A549 (cell line): ENCODE results near the gene BZW2. TPM values are rescaled to one million over a fixed set of nuclear protein-coding genes. Genes with fewer than 3 reads are reported as not detected.

Experiments
- ATAC-seq, 2 experiments: fragments of 200-7000 bp in 1 of 2; fragments of >200 bp in 1 of 2; cut with Nextera tagmentation in 1 of 2; cut with Tn5 transposase in 1 of 2; 3 replicates each; pipeline versions ENCODE4 v1.8.0 to v1.9.1; 2018 to 2020; ENCODE audit warnings: mild to moderate bottlenecking in 1 of 2, moderate library complexity in 1 of 2
- CTCF ChIA-PET: fragments of 300-600 bp; sonication (Branson Sonifier 250); formaldehyde crosslinking; extraction: SDS; loops from one replicate; lab custom pipeline; 2021; ENCODE audit warnings: antibody characterized with exemption, inconsistent platforms; lab: Yijun Ruan, JAX
- POLR2A ChIA-PET: fragments of 350-600 bp; formaldehyde crosslinking; extraction: SDS; loops from one replicate; lab custom pipeline; 2021; ENCODE audit warnings: antibody characterized with exemption, inconsistent platforms; lab: Yijun Ruan, JAX
- DNase-seq, 2 experiments: peaks; one replicate each; pipeline versions ENCODE4 v3.0.0 to v3.0.0-alpha.2; 2011 to 2016; ENCODE audit warnings: low read depth in 1 of 2, low spot score in 1 of 2
- FAIRE-seq: peaks from 2 replicates; lab custom pipeline; 2011; peaks lifted over from hg19 to GRCh38; lab: Jason Lieb, UNC
- H3K27ac ChIP-seq, 2 experiments: fragments of >200 bp; sonication (Bioruptor Twin); formaldehyde crosslinking; 3 replicates each; pipeline ENCODE4 v1.5.1; 2016 to 2017
- H3K4me1 ChIP-seq: fragments of >200 bp; sonication (Bioruptor Twin); formaldehyde crosslinking; 3 replicates; pipeline ENCODE4 v1.6.1; 2016
- H3K4me2 ChIP-seq: fragments of >200 bp; sonication (Bioruptor Twin); formaldehyde crosslinking; 3 replicates; pipeline ENCODE4 v1.6.1; 2016
- H3K4me3 ChIP-seq: fragments of >200 bp; sonication (Bioruptor Twin); formaldehyde crosslinking; 3 replicates; pipeline ENCODE4 v1.5.1; 2016
- H3K9me3 ChIP-seq: fragments of >200 bp; sonication (Bioruptor Twin); formaldehyde crosslinking; 3 replicates; pipeline ENCODE4 v1.6.1; 2016
- BHLHE40 ChIP-seq: IDR thresholded peaks from 2 replicates; pipeline ENCODE4 v1.6.1; 2012; ENCODE audit warnings: low read depth, low read length, inconsistent platforms
- CEBPB ChIP-seq, 2 experiments: fragments of >200 bp in 1 of 2; sonication (Bioruptor Twin) in 1 of 2; formaldehyde crosslinking in 1 of 2; IDR thresholded peaks; 2 replicates each; pipeline ENCODE4 v1.6.1; 2012 to 2016
- EHF ChIP-seq: fragments of 250-450 bp; sonication (Bioruptor Pico); IDR thresholded peaks from 2 replicates; pipeline ENCODE4 v1.5.0; 2020; ENCODE audit warnings: mild to moderate bottlenecking
- EHMT2 ChIP-seq: fragments of 200-600 bp; sonication (generic); IDR thresholded peaks from 2 replicates; pipeline ENCODE4 v1.6.1; 2016; ENCODE audit warnings: antibody characterized with exemption, low read depth, mild to moderate bottlenecking, moderate library complexity
- FOSB ChIP-seq: fragments of 250-450 bp; sonication (Bioruptor Pico); IDR thresholded peaks from 2 replicates; pipeline ENCODE4 v1.5.0; 2020; ENCODE audit warnings: mild to moderate bottlenecking, moderate library complexity
- FOSL2 ChIP-seq, 2 experiments: fragments of 450-650 bp in 1 of 2; fragments of >200 bp in 1 of 2; sonication (Bioruptor Twin) in 1 of 2; formaldehyde crosslinking; IDR thresholded peaks; 2 replicates each; pipeline versions ENCODE4 v1.5.0 to v1.6.1; 2016 to 2020; ENCODE audit warnings: mild to moderate bottlenecking in 1 of 2, moderate library complexity in 1 of 2
- FOXS1 ChIP-seq: fragments of 250-450 bp; sonication (Bioruptor Pico); IDR thresholded peaks from 2 replicates; pipeline ENCODE4 v1.5.0; 2020; ENCODE audit warnings: mild to moderate bottlenecking, moderate library complexity
- HDAC2 ChIP-seq: fragments of 200-600 bp; sonication (generic); IDR thresholded peaks from 2 replicates; pipeline ENCODE4 v1.6.1; 2016
- HOXA7 ChIP-seq: fragments of 250-450 bp; sonication (Bioruptor Pico); IDR thresholded peaks from 2 replicates; pipeline ENCODE4 v1.5.0; 2020; ENCODE audit warnings: mild to moderate bottlenecking, moderate library complexity
- HOXB5 ChIP-seq: fragments of 250-450 bp; sonication (Bioruptor Pico); IDR thresholded peaks from 2 replicates; pipeline ENCODE4 v1.5.0; 2020; ENCODE audit warnings: mild to moderate bottlenecking, moderate library complexity
- JUN ChIP-seq, 2 experiments: fragments of >200 bp; sonication (Bioruptor Twin); formaldehyde crosslinking; IDR thresholded peaks; 2 replicates in 1 of 2; 3 replicates in 1 of 2; pipeline ENCODE4 v1.6.1; 2016 to 2017
- JUNB ChIP-seq: fragments of >200 bp; sonication (Bioruptor Twin); formaldehyde crosslinking; IDR thresholded peaks from 2 replicates; pipeline ENCODE4 v1.6.1; 2016
- PHF8 ChIP-seq: fragments of 200-600 bp; sonication (generic); IDR thresholded peaks from 2 replicates; pipeline ENCODE4 v1.6.1; 2016; ENCODE audit warnings: low read depth, mild to moderate bottlenecking, antibody characterized with exemption, moderate library complexity, borderline replicate concordance
- RCOR1 ChIP-seq: fragments of 150-350 bp; IDR thresholded peaks from 2 replicates; pipeline ENCODE4 v1.6.1; 2014; ENCODE audit warnings: antibody characterized with exemption, low read length, low read depth
- RFX5 ChIP-seq: fragments of 450-650 bp; IDR thresholded peaks from 2 replicates; pipeline ENCODE4 v1.7.1; 2014; ENCODE audit warnings: antibody characterized with exemption, mild to moderate bottlenecking, moderate library complexity
- TFCP2L1 ChIP-seq: fragments of 250-450 bp; sonication (Bioruptor Pico); IDR thresholded peaks from 2 replicates; pipeline ENCODE4 v1.5.0; 2021; ENCODE audit warnings: mild to moderate bottlenecking
- ZC3H11A ChIP-seq: fragments of 450-650 bp; IDR thresholded peaks from 2 replicates; pipeline ENCODE4 v1.6.1; 2014; ENCODE audit warnings: antibody characterized with exemption, mild to moderate bottlenecking
- ZFP36 ChIP-seq: fragments of 450-650 bp; IDR thresholded peaks from 2 replicates; pipeline ENCODE4 v1.6.1; 2014; ENCODE audit warnings: borderline replicate concordance; ENCODE audit not compliant: partially characterized antibody
- ZNF302 ChIP-seq: fragments of 250-450 bp; sonication (Bioruptor Pico); IDR thresholded peaks from 2 replicates; pipeline ENCODE4 v1.9.0; 2021; ENCODE audit warnings: inconsistent platforms, mild to moderate bottlenecking, moderate library complexity
- WGBS: methylation state at CpG from one replicate; pipeline ENCODE4 v1.1.6; 2017; ENCODE audit errors: missing lambda C conversion rate; 5-methylcytosine and 5-hydroxymethylcytosine counted together
- polyA plus RNA-seq, 4 experiments: library from polyadenylated mRNA; depleted of rRNA in 3 of 4; stranded (reverse); fragments of >200 nt; fragmentation: RNase III in 1 of 4; extraction: RNeasy Plus Mini Kit Qiagen cat#74134 plus additional on column Dnase treatment in 1 of 4; gene quantifications; 2 replicates in 3 of 4; 3 replicates in 1 of 4; pipeline ENCODE4 v1.2.3, GENCODE V29; 2011 to 2017
- TF ChIP-seq, protein P1 (sequence below): IDR thresholded peaks from 2 replicates; pipeline ENCODE4 v1.6.1; 2012; ENCODE audit warnings: low read depth, borderline replicate concordance
- TF ChIP-seq, protein P2 (sequence below): fragments of 450-650 bp; IDR thresholded peaks from 2 replicates; pipeline ENCODE4 v1.6.1; 2014; ENCODE audit warnings: antibody characterized with exemption
- TF ChIP-seq, protein P3 (sequence below): fragments of 250-450 bp; sonication (Bioruptor Pico); IDR thresholded peaks from 2 replicates; pipeline ENCODE4 v1.5.0; 2021; ENCODE audit warnings: mild to moderate bottlenecking, moderate library complexity, borderline replicate concordance
- TF ChIP-seq, protein P4 (sequence below): IDR thresholded peaks from 2 replicates; pipeline ENCODE4 v1.6.1; 2012
- TF ChIP-seq, protein P5 (sequence below): IDR thresholded peaks from 2 replicates; pipeline ENCODE4 v1.6.1; 2012
- TF ChIP-seq, protein P6 (sequence below): fragments of >200 bp; sonication (Bioruptor Twin); formaldehyde crosslinking; IDR thresholded peaks from 2 replicates; pipeline ENCODE4 v1.6.1; 2016
- TF ChIP-seq, protein P7 (sequence below): fragments of >200 bp; sonication (Bioruptor Twin); formaldehyde crosslinking; IDR thresholded peaks from 3 replicates; pipeline ENCODE4 v1.5.1; 2016
- TF ChIP-seq, protein P8 (sequence below): fragments of 200-600 bp; sonication (generic); IDR thresholded peaks from 2 replicates; pipeline ENCODE4 v1.6.1; 2016; ENCODE audit warnings: antibody characterized with exemption, mild to moderate bottlenecking, moderate library complexity

Gene BZW2
- polyA plus RNA-seq, 2 of the 4 experiments (the other 2 are of a cell fraction): 72.4 to 101 TPM

DNA sequence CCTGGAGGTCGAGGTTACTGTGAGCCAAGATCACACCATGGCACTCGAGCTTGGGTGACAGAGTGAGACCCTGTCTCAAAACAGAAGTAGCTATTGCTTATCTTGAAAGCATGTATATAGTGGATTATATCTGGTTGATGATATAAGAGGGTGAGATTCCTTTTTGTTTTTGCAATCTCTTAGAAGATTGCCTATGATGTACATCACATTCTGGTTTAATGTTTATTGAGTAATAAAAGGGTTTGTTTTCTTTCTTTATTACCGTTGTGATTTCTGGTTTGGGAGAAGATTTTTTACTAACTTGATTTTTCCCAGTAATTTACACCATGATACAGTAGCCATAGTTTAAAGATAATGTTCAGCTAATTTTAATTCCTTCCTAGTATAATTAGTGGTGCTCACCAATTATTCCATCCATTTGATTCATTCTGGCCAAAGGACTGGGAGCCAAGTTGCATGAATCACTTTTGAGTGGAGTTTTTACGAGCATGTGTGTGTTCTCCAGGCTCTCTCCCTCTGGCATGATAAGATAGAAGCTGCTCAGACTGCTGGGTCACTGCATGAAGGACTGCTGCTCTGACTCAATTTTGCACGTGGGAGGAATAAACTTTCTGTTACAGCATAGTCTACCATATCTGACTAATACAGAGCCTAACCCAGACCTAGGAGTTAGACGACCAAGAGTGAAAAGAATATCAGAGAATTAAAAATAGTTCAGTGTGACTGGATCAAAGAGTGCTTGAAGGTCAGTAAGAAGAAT, 94.1 kb downstream of the BZW2 start (continued):
- no peak for TF ChIP-seq PHF8
- TF ChIP-seq CEBPB (IDR thresholded peaks at IDR 0.05): peak; percentile 24 to 35; a peak in 2 of 4 replicates
- TF ChIP-seq, protein P1, sequence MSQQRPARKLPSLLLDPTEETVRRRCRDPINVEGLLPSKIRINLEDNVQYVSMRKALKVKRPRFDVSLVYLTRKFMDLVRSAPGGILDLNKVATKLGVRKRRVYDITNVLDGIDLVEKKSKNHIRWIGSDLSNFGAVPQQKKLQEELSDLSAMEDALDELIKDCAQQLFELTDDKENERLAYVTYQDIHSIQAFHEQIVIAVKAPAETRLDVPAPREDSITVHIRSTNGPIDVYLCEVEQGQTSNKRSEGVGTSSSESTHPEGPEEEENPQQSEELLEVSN: no peak
- peak in 1 of 2 experiments; percentile 39; a peak in 2 of 5 replicates for TF ChIP-seq JUN (IDR thresholded peaks at IDR 0.05)
- no peak for TF ChIP-seq ZC3H11A
- no peak for TF ChIP-seq FOXS1 (CRISPR knock-in tag)
- TF ChIP-seq EHMT2: no peak
- no peak for TF ChIP-seq ZFP36
- no peak for TF ChIP-seq EHF (CRISPR knock-in tag)
- TF ChIP-seq TFCP2L1 (CRISPR knock-in tag): no peak
- TF ChIP-seq HOXB5 (CRISPR knock-in tag): no peak
- TF ChIP-seq, protein P2, sequence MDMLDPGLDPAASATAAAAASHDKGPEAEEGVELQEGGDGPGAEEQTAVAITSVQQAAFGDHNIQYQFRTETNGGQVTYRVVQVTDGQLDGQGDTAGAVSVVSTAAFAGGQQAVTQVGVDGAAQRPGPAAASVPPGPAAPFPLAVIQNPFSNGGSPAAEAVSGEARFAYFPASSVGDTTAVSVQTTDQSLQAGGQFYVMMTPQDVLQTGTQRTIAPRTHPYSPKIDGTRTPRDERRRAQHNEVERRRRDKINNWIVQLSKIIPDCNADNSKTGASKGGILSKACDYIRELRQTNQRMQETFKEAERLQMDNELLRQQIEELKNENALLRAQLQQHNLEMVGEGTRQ: no peak; the same call in 1 of the 2 replicates
- TF ChIP-seq JUNB: peak; percentile 70
- TF ChIP-seq, protein P3, sequence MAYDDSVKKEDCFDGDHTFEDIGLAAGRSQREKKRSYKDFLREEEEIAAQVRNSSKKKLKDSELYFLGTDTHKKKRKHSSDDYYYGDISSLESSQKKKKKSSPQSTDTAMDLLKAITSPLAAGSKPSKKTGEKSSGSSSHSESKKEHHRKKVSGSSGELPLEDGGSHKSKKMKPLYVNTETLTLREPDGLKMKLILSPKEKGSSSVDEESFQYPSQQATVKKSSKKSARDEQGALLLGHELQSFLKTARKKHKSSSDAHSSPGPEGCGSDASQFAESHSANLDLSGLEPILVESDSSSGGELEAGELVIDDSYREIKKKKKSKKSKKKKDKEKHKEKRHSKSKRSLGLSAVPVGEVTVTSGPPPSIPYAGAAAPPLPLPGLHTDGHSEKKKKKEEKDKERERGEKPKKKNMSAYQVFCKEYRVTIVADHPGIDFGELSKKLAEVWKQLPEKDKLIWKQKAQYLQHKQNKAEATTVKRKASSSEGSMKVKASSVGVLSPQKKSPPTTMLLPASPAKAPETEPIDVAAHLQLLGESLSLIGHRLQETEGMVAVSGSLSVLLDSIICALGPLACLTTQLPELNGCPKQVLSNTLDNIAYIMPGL (CRISPR knock-in tag): no peak
- TF ChIP-seq FOSB (CRISPR knock-in tag): no peak
- TF ChIP-seq BHLHE40: peak; percentile 23; the same call in 1 of the 2 replicates
- no peak for TF ChIP-seq RFX5
- TF ChIP-seq, protein P4, sequence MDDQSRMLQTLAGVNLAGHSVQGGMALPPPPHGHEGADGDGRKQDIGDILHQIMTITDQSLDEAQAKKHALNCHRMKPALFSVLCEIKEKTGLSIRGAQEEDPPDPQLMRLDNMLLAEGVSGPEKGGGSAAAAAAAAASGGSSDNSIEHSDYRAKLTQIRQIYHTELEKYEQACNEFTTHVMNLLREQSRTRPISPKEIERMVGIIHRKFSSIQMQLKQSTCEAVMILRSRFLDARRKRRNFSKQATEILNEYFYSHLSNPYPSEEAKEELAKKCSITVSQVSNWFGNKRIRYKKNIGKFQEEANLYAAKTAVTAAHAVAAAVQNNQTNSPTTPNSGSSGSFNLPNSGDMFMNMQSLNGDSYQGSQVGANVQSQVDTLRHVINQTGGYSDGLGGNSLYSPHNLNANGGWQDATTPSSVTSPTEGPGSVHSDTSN: no peak
- no peak for TF ChIP-seq ZNF302
- TF ChIP-seq HOXA7 (CRISPR knock-in tag): no peak
- TF ChIP-seq, protein P5, sequence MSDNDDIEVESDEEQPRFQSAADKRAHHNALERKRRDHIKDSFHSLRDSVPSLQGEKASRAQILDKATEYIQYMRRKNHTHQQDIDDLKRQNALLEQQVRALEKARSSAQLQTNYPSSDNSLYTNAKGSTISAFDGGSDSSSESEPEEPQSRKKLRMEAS: peak; percentile 69; the same call in 1 of the 2 replicates
- TF ChIP-seq, all 56 proteins: peak for 10

DNA sequence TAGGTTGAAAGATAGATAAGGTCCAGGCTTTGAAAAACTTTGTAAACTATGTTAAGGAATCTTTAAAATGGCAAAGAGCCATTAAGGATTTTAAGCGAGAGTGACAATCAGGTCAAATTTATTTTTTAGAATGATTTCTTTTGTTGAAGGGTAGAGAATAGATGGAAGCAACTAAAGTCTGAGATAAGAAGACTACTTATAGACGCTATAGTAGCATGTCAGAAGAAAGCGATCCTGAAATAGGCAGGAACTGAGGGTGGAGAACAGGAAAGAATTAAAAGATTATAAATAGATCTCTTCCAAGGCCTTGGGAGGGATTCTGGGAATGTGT, 94.6 kb downstream of the BZW2 start:
- no peak for ATAC-seq
- Histone ChIP-seq H3K4me3 (no peak overlapping the region), H3K9me3 (no peaks in the 10 kb centered on the region), H3K4me2 (peak overlapping the region; percentile 44), H3K27ac (peak overlapping the region; percentile 70 to 71), H3K4me1 (peaks cover 36% of the 10 kb centered on the region)
- FAIRE-seq: no peak
- CTCF ChIA-PET: interaction anchor here (1.2 kb wide), 1 partner anchor 45 kb away, joined by 3 read pairs; no protein-coding TSS in a partner anchor
- DNase-seq: no peak
- WGBS: 82% methylated on average over 3 of the region's 3 CpGs
- POLR2A ChIA-PET: no interaction called here
- TF ChIP-seq, protein P6, sequence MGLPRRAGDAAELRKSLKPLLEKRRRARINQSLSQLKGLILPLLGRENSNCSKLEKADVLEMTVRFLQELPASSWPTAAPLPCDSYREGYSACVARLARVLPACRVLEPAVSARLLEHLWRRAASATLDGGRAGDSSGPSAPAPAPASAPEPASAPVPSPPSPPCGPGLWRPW: no peak
- TF ChIP-seq RCOR1 (no peak), HDAC2 (no peak), ZFP36 (no peak), FOSL2 (IDR thresholded peaks at IDR 0.05) (no peak), FOSL2 (CRISPR knock-in tag; IDR thresholded peaks at IDR 0.05) (no peak)
- TF ChIP-seq, protein P7, sequence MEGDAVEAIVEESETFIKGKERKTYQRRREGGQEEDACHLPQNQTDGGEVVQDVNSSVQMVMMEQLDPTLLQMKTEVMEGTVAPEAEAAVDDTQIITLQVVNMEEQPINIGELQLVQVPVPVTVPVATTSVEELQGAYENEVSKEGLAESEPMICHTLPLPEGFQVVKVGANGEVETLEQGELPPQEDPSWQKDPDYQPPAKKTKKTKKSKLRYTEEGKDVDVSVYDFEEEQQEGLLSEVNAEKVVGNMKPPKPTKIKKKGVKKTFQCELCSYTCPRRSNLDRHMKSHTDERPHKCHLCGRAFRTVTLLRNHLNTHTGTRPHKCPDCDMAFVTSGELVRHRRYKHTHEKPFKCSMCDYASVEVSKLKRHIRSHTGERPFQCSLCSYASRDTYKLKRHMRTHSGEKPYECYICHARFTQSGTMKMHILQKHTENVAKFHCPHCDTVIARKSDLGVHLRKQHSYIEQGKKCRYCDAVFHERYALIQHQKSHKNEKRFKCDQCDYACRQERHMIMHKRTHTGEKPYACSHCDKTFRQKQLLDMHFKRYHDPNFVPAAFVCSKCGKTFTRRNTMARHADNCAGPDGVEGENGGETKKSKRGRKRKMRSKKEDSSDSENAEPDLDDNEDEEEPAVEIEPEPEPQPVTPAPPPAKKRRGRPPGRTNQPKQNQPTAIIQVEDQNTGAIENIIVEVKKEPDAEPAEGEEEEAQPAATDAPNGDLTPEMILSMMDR: no peak
- TF ChIP-seq, protein P2: no peak
- TF ChIP-seq, protein P8, sequence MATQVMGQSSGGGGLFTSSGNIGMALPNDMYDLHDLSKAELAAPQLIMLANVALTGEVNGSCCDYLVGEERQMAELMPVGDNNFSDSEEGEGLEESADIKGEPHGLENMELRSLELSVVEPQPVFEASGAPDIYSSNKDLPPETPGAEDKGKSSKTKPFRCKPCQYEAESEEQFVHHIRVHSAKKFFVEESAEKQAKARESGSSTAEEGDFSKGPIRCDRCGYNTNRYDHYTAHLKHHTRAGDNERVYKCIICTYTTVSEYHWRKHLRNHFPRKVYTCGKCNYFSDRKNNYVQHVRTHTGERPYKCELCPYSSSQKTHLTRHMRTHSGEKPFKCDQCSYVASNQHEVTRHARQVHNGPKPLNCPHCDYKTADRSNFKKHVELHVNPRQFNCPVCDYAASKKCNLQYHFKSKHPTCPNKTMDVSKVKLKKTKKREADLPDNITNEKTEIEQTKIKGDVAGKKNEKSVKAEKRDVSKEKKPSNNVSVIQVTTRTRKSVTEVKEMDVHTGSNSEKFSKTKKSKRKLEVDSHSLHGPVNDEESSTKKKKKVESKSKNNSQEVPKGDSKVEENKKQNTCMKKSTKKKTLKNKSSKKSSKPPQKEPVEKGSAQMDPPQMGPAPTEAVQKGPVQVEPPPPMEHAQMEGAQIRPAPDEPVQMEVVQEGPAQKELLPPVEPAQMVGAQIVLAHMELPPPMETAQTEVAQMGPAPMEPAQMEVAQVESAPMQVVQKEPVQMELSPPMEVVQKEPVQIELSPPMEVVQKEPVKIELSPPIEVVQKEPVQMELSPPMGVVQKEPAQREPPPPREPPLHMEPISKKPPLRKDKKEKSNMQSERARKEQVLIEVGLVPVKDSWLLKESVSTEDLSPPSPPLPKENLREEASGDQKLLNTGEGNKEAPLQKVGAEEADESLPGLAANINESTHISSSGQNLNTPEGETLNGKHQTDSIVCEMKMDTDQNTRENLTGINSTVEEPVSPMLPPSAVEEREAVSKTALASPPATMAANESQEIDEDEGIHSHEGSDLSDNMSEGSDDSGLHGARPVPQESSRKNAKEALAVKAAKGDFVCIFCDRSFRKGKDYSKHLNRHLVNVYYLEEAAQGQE: no peak
